SIG-M5 treated with dmso at 0.1 percent for 504 hours (cell line): ENCODE results near the gene MFSD6.
A peak's percentile ranks its signal among the peaks of the same experiment; 100 is the strongest.
"Not testable (repeated sequence)": the region's sequence is repeated elsewhere in the genome, so short reads cannot be mapped to it uniquely, and the experiment has no call there.

ENCODE experiments used
- DNase-seq: peaks from one replicate; lab custom pipeline; 2025; ENCODE audit not compliant: unreplicated experiment; lab: John Stamatoyannopoulos, UW

MFSD6 gene

DNA sequence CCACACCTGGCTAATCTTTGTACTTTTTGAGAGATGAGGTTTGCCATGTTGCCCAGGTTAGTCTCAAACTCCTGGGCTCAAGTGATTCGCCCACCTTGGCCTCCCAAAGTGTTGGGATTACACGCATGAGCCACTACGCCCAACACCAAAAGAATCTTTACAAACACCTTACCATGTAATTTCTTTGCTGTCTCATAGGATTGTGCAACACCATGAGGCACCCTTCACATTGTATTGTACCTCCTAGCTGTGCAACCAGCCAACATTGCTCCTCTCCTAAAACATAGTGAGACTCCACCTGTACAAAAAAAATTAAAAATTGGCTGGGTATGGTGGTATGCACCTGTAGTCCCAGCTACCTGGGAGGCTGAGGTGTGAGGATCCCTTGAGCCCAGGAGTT is 3.1 kb upstream of the MFSD6 start:
- DNase-seq, result no peak

DNA sequence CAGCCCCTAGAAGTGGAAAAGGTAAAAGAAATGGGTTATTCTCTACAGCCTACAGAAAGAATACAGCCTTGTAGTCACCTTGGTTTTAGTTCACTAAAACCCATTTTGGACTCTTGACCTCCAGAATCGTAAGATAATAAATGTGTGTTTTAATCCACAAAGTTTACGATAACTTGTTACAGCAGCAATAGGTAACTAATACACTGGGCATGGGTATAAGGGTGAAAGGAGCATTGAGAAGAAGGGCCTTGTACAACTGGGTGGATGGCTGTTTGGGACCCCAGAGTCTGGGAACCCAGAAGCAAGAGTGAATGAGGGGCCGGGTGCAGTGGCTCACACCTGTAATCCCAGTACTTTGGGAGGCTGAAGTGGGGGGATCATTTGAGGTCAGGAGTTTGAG is 2.2 kb upstream of the MFSD6 start:
- DNase-seq, result no peak

DNA sequence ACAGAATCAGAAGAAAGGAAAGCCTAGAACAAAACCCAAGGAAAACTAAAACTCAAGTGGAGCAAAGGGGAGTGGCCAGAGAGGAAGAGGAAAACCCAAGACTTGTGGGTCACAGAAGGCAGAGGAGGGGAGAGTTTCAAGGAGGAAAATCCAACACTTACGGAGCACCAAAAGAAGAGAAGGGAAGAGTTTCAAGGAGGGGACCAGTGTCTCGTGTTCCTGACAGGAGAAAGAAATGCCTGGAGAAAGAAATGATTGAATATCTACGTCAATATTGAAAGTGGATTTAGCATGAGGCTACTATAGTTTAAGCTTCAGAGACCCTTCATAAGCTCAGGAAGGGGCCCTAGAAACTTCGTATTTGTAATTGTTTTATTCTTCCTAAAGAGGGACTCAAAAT is 1.4 kb upstream of the MFSD6 start:
- DNase-seq, result no peak

DNA sequence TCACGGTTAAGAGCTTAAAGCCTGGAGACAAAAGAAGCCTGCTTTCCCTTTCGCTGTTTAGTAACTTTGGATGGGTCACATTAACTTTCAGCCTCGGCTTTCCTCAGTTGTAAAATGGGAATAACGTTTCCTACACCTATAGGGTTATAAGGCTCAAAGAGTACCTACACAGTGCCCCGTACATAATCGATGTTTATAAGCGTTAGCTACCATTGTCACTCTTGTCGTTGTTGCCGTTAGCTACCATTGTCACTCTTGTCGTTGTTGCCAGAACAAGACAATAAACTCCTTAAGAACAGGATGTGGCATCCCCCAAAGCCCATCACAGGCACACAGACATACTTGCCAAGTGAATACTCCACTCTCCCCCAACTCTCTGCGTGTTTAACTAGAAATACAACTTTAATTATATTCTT is 901 bp upstream of the MFSD6 start:
- no peak for DNase-seq

DNA sequence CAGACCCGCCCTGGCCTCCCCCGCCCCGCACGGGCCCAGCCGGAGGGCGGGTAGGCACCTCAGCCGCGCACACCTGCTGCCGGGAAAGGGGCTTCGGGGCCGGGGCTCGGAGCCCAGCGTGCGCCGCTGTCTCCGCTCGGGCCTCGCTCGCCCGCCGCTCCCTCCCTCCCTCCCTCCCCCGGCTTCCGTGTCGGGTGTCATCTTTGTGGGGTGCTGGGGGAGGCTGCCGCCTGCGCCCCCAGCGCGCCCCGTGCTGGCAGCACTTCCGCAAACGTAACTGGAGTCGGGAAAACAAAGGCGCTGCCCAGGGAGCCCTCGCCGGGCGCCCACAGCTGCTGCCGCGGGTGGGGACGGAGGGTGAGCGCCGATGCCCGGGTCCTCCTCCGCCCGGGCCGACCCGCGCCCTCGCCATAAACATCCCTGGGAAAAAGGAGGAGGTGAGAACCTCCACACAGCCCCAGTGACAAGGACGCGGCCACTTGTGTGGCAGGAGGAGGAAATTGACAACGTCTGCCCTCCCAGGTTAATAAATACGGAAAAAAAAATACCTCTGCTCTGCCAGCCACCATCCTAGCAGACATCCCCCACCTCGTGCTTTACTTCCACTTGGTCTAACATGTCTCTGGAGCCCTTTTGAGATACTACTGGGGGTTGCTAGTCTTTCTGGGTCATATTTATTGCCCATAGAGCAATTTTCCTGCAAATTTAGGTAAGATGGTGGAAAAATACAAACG is 550 bp downstream of the MFSD6 start:
- peak; percentile 73 for DNase-seq

DNA sequence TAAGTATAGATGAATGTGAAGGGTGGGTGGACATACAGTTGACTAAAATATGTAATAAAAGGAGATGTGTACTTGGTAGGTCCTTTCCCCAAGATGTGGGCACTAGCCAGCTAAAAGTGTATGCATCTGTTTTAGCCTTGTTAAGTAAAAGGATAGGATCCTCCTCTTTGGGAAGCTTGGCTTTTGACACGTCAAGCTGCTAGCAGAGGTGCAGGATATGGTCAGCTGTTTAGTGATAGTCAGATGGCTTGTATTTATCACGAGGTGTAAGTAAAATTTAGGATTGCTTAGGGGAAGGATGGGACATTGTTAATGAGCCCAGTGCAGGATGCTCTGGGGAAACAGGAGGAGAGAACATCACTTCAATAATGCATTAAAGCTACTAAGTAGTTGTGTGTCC is 1.5 kb downstream of the MFSD6 start:
- no peak for DNase-seq

DNA sequence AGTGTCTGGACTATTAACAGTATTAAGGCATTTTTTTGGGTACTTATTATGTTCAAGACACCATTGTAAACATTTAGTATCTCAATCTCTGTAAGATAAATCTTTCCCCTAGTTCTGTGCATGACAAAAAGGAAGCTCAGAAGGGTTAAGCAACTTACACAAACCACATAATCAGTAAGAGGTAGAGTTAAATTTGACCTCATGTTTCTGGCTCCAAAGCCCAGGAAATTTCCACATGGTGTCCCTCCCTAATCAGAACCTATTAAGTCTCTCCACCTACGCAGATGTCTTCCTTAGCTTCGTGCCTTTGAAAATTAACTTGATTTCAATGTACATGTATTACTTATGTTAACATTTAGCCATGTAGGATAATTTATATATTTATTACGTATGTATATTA is 2.0 kb downstream of the MFSD6 start:
- DNase-seq, result peak; percentile 58

DNA sequence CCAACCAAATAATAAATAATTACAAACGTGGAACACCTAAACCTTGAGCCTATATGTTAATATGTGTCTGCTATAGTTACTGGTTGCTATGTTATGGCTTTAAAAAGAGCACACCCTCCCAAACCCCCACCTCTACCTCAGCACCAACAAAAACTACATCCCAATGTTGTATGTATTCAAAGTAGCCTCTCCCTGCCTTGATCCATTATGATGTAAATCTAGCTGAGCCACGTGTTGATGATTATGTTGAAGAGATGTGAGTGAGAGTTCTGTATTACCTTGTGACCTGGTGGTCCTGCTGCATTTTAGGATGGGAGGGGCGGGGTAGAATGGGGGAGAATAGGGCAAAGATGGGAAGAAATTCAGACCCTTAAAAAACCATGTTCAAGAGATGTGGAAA is 4.8 kb downstream of the MFSD6 start:
- no peak for DNase-seq

DNA sequence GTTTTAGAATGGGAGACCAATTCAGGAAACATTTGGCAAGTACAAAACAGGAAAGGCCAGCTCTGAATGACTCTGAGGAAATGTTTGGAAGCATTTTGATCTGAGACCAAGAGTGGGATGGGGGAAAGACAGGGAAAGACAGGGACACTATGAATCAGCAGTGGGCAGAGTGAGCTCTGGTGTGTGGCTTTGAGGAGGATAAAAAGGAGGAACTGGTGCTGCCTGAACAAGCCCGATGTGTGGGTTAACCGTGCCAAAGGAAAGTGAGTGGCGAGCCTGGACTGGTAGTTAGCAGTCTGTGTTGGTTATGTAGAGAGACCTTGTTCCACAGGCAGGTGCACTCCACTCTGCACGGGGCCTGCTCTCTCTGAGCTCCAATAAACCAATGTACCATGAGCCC is 5.3 kb downstream of the MFSD6 start:
- DNase-seq, result peak; percentile 28

DNA sequence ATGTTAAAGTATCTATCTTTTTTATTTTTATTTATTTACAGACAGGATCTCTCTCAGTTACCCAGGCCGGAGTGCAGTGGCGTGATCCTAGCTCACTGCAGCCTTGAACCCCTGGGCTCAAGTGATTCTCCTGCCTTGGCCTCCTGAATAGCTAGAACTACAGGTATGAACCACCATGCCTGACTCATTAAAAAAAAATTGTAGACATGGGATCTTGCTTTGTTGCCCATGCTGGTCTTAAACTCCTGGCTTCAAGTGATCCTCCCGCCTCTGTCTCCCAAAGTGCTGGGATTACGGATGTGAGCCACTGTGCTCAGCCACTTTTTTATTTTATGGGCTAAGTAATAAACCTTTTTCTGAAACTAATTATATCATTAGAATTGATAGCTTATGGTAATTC is 7.1 kb downstream of the MFSD6 start:
- no peak for DNase-seq

DNA sequence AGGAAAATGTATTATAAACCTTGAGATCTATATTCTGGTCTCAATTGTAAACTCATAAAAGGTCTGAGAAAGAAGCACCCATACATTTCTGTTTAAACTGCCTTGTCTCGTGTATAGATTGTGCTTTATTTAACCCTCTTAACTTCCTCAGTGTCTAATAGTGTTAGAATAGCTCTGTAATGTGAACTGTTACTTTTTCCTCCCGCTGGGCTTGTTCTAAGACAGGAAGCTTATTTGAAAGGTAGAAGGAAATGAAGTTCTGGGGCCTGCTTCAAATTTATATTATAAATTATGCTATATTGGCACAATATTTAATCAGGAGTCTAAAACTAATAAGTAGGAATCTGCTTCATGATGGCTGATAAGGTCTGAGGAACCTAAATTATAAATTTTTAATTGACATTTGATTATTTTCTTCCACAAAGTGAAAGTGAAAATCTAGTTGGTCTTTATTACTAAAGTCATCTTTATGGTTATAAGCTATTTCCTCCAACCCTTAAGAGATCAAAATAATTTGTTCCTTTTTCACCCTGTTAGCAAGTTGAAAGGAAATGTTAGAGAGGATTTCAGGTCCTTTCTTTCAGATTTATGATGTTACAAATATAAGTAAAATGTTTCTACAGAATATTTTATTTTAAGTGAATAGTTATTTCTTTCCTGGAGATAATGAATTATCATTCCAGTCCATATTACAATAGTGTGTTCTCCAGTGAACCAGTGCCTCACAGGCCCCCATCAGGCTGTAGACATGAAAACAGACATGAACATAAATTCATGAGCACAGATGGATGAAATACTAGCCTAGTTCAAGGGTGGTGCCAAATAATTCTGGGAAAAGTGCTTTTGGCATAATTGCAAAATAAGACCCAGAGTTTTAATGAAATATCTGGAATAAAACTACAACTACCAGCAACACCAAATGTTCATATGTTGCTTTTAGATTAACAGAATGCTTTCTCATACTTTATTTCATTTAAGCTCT is 7.9 kb downstream of the MFSD6 start:
- no peak for DNase-seq

DNA sequence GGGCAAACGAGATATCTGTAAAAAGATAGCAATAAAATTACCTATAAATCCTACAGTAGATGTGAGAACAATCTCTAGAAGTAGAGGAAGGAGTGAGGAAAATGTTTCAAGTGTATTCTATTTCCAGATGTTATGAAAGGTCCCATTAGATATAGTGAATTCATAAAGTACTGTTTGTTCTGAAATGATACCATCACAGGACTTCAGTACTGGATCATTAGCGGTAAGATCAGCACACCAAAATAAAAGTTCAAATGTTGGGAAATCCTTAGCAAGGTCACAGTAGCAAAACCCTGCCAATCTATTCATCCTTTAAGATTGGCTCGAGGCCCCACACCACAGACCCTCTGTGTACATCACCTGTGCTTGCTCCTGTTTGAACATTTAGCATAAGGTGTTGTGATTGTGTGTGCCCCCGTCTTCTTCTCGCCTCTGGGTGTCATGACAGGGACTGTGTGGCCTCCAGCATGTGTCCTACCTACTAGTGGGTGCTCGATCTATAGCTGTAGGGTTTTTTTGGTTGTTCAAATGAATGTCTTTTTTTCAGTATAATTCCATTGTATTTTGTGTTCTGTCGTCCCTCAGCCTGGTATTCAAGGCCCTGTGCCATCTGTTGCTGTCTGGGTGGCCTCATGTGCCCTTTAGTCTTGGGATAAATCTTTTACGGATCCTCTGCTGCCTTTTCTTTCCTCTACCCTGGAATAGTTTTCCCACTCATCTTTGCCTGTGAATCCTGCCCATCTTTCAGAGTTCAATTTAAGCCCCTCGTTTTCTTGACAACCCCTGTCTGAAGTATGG is 9.1 kb downstream of the MFSD6 start:
- no peak for DNase-seq

DNA sequence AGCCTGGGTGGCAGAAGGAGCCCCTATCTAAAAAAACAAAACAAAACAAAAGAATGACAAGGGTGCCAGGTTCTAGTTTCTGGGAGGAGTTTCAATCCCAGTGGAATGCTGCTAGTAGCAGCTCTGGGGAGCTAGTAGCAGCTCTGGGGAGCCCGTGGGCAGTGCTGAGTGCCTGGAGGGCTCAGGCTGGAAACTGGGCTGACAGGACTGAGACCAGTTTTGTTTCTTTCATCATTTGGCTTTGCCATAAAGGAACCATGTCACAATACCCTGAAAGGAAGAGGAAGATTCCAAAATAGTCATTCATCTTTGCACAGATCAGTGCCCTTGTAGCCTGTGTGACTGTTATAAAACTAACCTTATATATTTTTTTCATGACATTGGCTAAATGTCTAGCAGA is 10.6 kb downstream of the MFSD6 start:
- DNase-seq, result peak; percentile 67

DNA sequence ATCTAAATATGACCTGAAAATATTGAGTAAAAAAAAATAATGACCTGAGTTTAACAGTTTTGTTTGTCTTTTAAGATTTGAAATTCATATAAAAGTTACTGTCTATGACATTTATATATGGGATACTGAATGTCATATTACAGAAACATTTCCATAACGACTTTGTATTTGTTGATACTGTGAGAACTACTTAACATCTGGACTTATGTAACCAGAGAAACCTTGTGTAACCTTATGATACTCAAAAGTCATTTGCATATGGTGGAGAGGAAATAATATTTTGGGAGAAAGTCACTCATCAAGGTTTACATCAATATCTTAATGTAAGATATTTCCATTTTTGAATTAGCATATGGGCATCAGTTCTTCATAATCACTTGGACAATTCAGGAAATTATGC is 12.6 kb downstream of the MFSD6 start:
- DNase-seq, result no peak

DNA sequence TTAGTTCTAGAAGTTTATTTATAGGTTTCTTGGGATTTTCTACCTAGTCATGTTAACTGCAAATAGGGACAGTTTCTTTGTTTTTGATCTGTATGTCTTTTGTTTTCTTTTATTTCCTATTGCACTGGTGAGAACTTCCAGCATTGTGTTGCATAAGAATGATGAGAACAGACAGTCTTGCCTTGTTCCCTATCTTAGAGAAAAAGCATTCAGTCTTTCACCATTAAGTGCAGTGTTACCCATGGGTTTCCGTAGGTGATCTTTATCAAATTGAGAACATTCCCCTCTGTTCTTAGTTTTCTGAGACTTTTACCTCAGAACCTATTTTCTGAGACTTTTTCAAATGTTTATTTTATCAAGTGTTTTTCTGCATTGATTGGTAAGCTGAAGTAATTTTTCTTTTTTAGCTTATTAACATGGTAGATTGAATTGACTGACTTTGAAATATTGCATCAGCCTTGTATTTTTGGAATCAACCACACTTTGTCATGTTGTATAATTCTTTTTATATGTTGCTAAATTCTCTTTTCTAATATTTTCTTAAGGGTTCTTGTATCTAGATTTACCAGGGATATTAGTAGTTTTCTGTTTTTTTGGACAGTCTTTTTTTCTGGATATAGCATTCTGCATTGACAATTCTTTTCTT is 17.2 kb downstream of the MFSD6 start:
- DNase-seq, result peak; percentile 75

DNA sequence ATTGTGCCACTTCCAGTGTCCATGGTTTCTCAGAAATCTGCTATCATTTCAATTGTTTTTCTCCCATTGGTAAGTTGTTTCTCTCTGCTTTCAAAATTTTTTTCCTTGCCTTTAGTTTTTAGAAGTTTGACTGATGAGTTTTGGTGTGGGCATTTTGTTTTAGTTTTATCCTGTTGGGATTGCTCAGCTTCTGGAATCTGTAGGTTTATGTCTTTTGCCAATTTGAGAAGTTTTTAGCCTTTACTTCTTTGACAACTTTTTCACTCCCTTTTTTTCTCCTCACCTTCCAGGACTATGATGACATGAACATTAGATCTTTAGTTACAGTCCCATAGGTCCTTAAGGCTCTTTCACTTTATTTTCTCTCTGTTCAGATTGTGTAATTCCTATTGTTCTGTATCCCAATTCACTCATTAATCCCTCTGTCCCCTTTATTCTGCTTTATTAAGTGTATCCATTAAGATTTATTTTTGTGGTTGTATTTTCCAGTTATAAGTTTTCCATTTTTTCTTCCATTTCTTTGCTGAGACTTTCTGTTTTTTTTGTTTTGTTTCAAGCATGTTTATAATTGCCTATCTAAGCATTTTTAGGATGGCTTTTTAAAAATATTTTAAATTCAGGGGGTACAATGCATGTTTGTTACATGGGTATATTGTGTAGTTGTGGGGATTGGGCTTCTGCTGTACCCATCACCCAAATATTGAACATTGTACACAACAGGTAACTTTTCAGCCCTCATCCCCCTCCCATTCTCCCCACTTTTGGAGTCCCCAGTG is 17.9 kb downstream of the MFSD6 start:
- no peak for DNase-seq

DNA sequence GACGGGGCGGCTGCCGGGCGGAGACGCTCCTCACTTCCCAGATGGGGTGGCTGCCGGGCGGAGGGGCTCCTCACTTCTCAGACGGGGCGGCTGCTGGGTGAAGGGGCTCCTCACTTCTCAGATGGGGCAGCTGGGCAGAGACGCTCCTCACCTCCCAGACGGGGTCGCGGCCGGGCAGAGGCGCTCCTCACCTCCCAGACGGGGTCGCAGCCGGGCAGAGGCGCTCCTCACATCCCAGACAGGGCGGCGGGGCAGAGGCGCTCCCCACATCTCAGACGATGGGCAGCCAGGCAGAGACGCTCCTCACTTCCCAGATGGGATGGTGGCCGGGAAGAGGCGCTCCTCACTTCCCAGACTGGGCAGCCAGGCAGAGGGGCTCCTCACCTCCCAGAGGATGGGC is 22.7 kb downstream of the MFSD6 start:
- not testable (repeated sequence) for DNase-seq

DNA sequence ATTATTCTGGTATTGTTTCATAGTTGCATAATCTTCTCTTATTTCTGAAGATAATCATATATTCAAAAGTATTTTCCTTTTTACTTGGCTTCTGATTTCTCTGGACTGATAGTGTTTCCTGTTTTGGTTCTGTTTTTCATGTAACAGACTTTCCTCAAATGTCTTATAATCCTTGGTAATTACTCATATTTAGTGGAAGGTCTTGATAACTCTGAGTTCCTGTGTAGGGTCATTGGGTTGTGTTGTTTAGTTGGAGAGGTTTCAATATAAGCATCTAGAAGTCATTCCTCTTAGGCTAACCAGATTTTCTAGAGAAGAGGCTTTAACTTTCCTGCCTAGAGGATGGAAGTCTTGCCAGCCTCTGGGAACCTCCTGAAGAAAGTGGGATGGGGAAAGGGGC is 23.8 kb downstream of the MFSD6 start:
- DNase-seq, result no peak

DNA sequence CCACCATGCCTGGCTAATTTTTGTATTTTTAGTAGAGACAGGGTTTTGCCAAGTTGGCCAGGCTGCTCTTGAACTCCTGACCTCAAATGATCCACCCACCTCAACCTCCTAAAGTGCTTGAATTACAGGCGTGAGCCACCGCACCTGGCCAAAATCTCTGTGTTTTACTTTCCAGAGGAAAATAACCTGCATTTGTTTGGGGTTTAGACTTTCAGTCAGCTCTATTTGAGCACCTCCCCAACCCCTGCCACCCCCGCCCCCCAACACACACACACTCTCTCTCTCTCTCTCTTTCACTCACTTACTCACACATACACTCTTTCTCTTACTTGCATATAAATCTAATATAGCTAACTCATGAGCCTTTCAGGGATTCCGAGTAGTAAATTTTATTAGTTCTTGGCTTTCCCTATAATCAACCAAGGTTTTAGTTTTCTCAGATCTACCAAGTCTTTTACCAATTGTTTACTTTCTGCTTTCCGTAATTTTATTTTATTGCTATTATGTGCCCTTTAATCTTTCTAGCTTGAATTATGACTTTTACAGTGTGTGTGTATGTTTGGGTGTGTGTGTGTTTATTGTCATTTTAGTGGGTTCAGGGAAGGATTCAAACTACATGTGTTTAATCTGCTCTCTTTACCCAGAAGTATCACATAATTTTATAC is 24.5 kb downstream of the MFSD6 start:
- DNase-seq, result no peak
